HEK293T (cell line): ENCODE measurements around the gene PPP1R14B.

Source experiments
- BHLHE40 ChIP-seq: fragments of 450-650 bp; IDR thresholded peaks from 2 replicates; pipeline ENCODE4 v1.6.1; 2016; ENCODE audit warnings: mild to moderate bottlenecking, moderate library complexity, borderline replicate concordance
- SP1 ChIP-seq: fragments of 450-650 bp; IDR thresholded peaks from 2 replicates; pipeline ENCODE4 v1.6.1; 2017

GRCh38 chr11:64250415-64251015 is 3.8 kb upstream of the PPP1R14B start:
- TF ChIP-seq SP1 = no peak
- TF ChIP-seq BHLHE40 = no peak
